Calu3 (cell line): Measurements from ENCODE around the gene ENPEP. TPM values are rescaled to one million over a fixed set of nuclear protein-coding genes. Genes with fewer than 3 reads are reported as not detected.
A peak's percentile ranks its signal among the peaks of the same experiment; 100 is the strongest.

Source experiments
- BruUV-seq: library from RNA; stranded (reverse); fragments of 400-500 nt; replicated peaks from 2 replicates; lab custom pipeline; 2021; lab: Mats Ljungman, UMichigan
- CTCF ChIA-PET: fragments of 300-600 bp; sonication (Branson Sonifier 250); formaldehyde crosslinking; loops from one replicate; lab custom pipeline; 2022; ENCODE audit warnings: antibody characterized with exemption; lab: Charles Lee
- DNase-seq: peaks from one replicate; pipeline ENCODE4 v3.0.0; 2022
- H3K27ac Mint-ChIP-seq: one replicate; pipeline ENCODE4 v1.8.0; 2022; ENCODE audit warnings: mixed read lengths; ENCODE audit not compliant: unreplicated experiment
- H3K27me3 Mint-ChIP-seq: one replicate; pipeline ENCODE4 v1.8.0; 2022; ENCODE audit warnings: mixed read lengths; ENCODE audit not compliant: unreplicated experiment
- H3K36me3 Mint-ChIP-seq: one replicate; pipeline ENCODE4 v1.8.0; 2022; ENCODE audit warnings: mild to moderate bottlenecking, moderate library complexity, mixed read lengths; ENCODE audit not compliant: insufficient read depth, unreplicated experiment
- H3K4me1 Mint-ChIP-seq: one replicate; pipeline ENCODE4 v1.8.0; 2022; ENCODE audit warnings: mild to moderate bottlenecking, low read depth, mixed read lengths; ENCODE audit not compliant: unreplicated experiment
- H3K4me3 Mint-ChIP-seq: one replicate; pipeline ENCODE4 v1.8.0; 2022; ENCODE audit warnings: mild to moderate bottlenecking, low read depth, moderate library complexity, mixed read lengths; ENCODE audit not compliant: unreplicated experiment
- H3K9me3 Mint-ChIP-seq: one replicate; pipeline ENCODE4 v1.8.0; 2022; ENCODE audit warnings: low read depth, mixed read lengths; ENCODE audit not compliant: unreplicated experiment
- intact Hi-C: fragments of 100-400 bp; cut with micrococcal nuclease; formaldehyde crosslinking; loops from one replicate; pipeline ENCODE4 v1.10.0; 2022; ENCODE audit not compliant: unreplicated experiment
- total RNA-seq: library from RNA; stranded (reverse); gene quantifications from 2 replicates; pipeline ENCODE4 v1.2.3, GENCODE V29; 2022
- TF ChIP-seq, protein P1 (sequence below): fragments of 200-600 bp; IDR thresholded peaks from one replicate; pipeline ENCODE4 v1.8.0; 2022; ENCODE audit warnings: antibody characterized with exemption; ENCODE audit not compliant: unreplicated experiment

ENPEP gene
- total RNA-seq, 1 experiment from 2014 or later: not detected

DNA sequence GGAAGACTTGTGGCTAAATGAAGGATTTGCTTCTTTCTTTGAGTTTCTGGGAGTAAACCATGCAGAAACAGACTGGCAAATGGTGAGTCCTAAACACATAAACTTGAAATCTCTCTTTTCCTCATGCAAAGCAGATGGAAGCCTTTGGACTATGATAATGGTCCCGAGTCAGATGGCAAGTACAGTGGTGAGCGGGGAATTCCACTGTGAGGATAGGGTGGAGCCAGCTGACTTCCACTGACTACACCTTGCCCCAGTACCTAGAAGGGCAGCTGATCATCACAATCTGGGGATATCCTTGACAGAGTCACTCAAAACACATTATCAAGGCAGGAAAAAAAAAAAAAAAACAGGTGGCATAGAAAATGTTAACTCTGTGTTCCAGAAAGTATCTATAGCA, 34.3 kb downstream of the ENPEP start:
- Mint-ChIP-seq H3K36me3 (no peaks in the 10 kb centered on the region), H3K4me1 (no peaks in the 10 kb centered on the region), H3K4me3 (no peak overlapping the region), H3K27me3 (no peaks in the 10 kb centered on the region), H3K27ac (no peak overlapping the region), H3K9me3 (no peaks in the 10 kb centered on the region)
- DNase-seq: no peak
- CTCF ChIA-PET: interaction anchor here (1.8 kb wide), 1 partner anchor 166 kb away, joined by 7 read pairs; no protein-coding TSS in a partner anchor
- TF ChIP-seq, protein P1, sequence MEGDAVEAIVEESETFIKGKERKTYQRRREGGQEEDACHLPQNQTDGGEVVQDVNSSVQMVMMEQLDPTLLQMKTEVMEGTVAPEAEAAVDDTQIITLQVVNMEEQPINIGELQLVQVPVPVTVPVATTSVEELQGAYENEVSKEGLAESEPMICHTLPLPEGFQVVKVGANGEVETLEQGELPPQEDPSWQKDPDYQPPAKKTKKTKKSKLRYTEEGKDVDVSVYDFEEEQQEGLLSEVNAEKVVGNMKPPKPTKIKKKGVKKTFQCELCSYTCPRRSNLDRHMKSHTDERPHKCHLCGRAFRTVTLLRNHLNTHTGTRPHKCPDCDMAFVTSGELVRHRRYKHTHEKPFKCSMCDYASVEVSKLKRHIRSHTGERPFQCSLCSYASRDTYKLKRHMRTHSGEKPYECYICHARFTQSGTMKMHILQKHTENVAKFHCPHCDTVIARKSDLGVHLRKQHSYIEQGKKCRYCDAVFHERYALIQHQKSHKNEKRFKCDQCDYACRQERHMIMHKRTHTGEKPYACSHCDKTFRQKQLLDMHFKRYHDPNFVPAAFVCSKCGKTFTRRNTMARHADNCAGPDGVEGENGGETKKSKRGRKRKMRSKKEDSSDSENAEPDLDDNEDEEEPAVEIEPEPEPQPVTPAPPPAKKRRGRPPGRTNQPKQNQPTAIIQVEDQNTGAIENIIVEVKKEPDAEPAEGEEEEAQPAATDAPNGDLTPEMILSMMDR: no peak
- intact Hi-C loops: loop anchor here (2.0 to 10.0 kb wide), 3 partner anchors 195 to 461 kb away; partner anchors contain the start of gene ELOVL6
- no TSS peak for BruUV-seq

DNA sequence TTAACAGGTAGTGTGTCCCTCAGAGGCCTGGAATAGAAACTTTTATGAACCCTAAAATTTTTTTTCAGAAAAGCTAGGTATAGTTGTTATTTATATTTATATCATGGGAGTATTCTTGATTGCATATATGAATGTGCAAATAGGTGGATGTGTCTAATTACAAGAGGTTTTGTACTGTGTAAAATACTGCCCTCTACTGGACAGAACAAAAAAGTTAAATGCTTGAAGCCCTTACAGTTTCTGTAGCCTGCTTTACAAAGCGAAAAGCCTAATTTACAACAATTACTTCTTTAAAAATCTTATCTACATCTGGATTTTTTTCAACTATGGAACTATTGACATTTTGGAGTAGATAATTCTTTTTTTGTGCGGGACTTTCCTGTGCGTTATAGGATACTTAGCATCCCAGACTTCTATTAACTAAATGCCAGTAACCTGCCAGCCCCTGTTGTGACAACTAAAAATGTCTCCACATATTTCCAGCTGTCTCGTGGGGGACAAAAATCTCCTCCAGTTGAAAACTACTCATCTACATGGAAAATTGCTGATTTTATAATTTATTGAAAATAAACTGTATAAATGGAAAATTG, 35.1 kb downstream of the ENPEP start:
- Mint-ChIP-seq H3K36me3 (peaks cover under 1% of the 10 kb centered on the region), H3K27ac (no peak overlapping the region), H3K27me3 (no peaks in the 10 kb centered on the region), H3K9me3 (no peaks in the 10 kb centered on the region), H3K4me1 (no peaks in the 10 kb centered on the region), H3K4me3 (no peak overlapping the region)
- TF ChIP-seq, protein P1: no peak
- CTCF ChIA-PET: interaction anchor here (1.8 kb wide), 1 partner anchor 167 kb away, joined by 7 read pairs; no protein-coding TSS in a partner anchor
- DNase-seq: no peak
- intact Hi-C loops: loop anchor here (2.0 to 10.0 kb wide), 3 partner anchors 196 to 462 kb away; partner anchors contain the start of gene ELOVL6
- BruUV-seq: no TSS peak

DNA sequence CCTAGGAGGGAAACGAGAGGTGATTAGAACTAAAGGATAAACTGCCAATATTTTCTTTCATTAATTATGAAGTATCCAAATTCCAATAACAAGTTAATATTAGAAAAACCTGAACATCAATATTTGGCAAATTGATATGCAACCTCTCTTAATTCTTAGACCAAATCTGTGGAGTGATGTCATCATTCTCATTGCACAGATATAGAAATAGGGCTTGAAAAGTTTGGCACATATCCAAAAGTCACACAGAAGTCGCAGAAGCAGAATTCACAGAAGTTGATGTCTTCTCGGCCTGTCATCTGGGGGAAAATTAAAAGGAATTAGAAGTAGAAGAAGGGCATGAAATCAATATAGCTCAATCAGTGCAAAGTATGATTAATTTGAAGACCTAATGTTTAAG, 36.9 kb downstream of the ENPEP start:
- Mint-ChIP-seq H3K4me1 (no peaks in the 10 kb centered on the region), H3K9me3 (no peaks in the 10 kb centered on the region), H3K27ac (no peak overlapping the region), H3K27me3 (no peaks in the 10 kb centered on the region), H3K36me3 (peaks cover 5% of the 10 kb centered on the region), H3K4me3 (no peak overlapping the region)
- no peak for DNase-seq
- TF ChIP-seq, protein P1: no peak
- CTCF ChIA-PET: no interaction called here
- intact Hi-C loops: loop anchor here (10.0 kb wide), 2 partner anchors 198 to 318 kb away; partner anchors contain the start of gene ELOVL6
- no TSS peak for BruUV-seq

DNA sequence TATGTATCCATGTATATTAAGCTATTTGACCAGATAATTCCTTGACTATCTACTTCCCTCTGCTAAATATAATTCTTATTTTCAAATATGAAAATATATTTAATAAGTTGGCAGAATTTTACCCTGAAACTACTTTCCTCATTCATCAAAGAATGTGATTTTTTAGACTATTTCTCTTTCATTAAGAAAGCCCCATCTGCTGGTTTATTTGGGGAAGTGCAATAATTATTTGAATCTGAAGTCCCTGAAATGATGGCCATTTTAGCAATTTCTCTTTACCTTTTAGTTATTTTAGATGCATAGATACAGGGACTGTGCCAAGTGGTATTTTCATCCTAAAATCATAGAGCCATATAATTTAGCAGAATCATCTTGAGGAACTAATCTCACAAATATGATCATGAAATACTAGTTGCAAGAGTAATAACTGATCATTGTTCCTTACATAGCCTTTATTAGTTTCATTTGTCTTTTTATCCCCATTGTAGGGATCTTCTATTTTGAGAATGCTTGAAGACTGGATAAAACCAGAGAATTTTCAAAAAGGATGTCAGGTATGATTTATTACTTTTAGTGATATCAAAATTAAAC, 39.0 kb downstream of the ENPEP start:
- no peaks in the 10 kb centered on the region for H3K9me3 Mint-ChIP-seq
- DNase-seq: no peak
- BruUV-seq: no TSS peak
- TF ChIP-seq, protein P1: peak; percentile 41
- H3K36me3 Mint-ChIP-seq: peaks cover 5% of the 10 kb centered on the region
- no peaks in the 10 kb centered on the region for H3K4me1 Mint-ChIP-seq
- CTCF ChIA-PET: no interaction called here
- H3K27me3 Mint-ChIP-seq: no peaks in the 10 kb centered on the region
- intact Hi-C loops: loop anchor here (10.0 kb wide), 2 partner anchors 200 to 320 kb away; partner anchors contain the start of gene ELOVL6
- no peak overlapping the region for H3K27ac Mint-ChIP-seq
- H3K4me3 Mint-ChIP-seq: no peak overlapping the region
